NCI-H187 (cell line): Measurements from ENCODE around the gene SMYD1.
"Not testable (repeated sequence)": the region's sequence is repeated elsewhere in the genome, so short reads cannot be mapped to it uniquely, and the experiment has no call there.

ENCODE experiments used
- DNase-seq, 2 experiments: peaks; one replicate each; lab custom pipeline; 2025; lab: John Stamatoyannopoulos, UW

Gene SMYD1

DNA sequence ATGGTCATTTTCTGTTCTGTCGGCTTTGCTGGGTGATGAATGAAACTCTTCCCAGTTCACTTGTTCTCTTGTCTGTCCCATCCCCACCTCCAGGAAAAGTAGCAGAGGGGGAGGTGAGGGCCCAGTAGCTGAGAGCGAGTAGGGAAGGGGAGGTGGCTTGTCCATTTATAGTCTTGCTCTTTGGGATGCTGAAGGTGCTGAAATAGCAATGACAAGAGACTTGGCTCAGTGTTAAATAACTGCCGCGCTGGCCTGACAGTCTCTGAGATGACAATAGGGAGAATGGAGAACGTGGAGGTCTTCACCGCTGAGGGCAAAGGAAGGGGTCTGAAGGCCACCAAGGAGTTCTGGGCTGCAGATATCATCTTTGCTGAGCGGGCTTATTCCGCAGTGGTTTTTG lies at the start of gene SMYD1:
Gene SMYD1 (plus strand): TSS at position 228 of the 400 bp plus-strand sequence. CDS start 40 bp downstream, at position 268.
- DNase-seq: no peak

DNA sequence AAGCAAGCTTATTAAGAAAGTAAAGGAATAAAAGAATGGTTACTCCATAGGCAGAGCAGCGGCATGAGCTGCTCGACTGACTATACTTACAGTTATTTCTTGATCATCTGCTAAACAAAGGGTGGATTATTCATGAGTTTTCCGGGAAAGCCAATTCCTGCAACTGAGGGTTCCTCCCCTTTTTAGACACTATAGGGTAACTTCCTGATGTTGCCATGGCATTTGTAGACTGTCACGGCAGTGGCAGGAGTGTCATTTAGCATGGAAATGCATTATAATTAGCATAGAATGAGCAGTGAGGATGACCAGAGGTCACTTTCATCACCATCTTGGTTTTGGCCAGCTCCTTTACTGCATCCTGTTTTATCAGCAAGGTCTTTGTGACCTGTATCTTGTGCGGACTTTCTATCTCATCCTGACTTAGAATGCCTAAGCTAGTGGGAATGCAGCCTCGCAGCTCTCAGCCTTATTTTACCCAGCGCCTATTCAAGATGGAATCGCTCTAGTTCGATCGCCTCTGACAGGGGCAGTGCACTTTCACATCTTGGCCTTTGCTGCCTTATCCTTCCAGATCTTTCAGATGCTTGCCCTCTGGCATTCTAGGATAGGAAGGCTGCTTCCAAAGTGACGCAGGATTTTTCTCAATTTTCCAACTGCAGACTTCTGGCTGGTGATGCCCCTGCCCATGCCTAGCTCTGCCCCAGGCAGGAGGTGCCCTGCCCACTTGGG lies 49.4 kb upstream of the SMYD1 start:
- not testable (repeated sequence) for DNase-seq

DNA sequence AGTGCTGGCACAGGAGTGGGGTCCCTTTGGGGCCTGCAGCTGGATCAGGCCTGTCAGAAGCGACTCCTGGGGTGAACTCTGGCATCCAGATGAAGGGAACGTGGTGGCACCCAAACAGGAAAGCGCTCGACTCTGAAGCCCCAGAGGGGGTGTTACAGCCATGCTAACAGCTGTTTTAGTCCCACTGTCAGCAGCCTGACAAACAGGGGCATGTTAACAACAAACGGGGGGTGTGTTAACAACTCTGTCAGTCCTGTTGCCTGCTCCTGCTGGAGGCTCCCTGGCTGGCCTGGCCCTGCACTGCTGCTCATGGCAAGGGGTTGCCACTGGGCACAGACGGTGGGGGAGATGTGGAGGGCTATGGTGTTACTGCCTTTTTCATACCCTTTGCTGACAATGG lies 48.7 kb upstream of the SMYD1 start:
- no peak for DNase-seq

DNA sequence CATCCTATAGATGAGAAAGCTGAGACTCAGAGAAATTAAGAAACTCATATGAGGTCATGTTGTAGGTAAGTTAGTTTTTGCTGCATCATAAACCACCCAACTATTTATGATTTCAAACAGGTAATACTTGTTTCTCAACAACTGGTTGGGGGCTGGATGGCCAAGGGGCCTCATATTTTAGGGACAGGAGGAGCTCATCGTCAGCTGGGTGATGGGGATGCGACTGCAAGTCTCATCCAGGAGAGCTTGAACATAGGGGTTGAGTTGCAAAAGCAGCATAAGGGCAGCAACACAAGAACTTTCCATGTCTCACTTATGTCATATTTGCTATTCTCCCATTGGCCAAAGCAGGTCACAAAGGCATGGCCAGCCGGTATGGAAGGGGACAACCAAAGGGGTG lies 47.6 kb upstream of the SMYD1 start:
- no peak for DNase-seq

DNA sequence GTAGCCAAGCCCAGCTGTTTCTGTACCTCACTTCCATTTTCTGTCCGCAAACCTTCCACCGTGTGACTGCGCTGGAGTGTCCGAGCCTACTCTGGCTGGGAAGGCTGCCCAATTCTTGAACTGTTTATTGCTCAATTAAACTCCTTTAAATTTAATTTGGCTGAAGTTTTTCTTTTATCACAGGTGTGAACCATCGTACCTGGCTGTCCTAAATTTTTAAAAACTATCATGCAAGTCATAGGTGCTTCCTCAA lies 45.0 kb upstream of the SMYD1 start:
- no peak for DNase-seq

DNA sequence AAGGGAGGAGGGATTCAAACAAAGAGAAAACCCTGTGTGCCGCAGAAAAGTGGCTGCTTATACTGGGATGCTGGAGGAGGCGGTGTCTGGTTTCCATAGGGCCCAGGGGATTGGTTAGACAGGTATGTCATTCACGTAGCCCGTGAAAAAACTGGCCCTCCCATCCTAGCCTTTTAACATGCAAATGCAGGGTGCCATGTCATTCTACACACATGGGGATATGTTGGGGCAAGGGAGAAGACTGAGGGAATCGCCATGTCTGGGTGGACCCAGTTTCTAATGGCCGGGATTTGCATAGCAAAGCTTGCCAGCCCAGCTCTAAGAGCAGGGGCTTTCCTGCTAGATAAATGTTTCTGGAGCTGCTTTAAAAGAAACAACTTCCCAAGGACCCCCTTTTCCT lies 43.1 kb upstream of the SMYD1 start:
- DNase-seq: no peak

DNA sequence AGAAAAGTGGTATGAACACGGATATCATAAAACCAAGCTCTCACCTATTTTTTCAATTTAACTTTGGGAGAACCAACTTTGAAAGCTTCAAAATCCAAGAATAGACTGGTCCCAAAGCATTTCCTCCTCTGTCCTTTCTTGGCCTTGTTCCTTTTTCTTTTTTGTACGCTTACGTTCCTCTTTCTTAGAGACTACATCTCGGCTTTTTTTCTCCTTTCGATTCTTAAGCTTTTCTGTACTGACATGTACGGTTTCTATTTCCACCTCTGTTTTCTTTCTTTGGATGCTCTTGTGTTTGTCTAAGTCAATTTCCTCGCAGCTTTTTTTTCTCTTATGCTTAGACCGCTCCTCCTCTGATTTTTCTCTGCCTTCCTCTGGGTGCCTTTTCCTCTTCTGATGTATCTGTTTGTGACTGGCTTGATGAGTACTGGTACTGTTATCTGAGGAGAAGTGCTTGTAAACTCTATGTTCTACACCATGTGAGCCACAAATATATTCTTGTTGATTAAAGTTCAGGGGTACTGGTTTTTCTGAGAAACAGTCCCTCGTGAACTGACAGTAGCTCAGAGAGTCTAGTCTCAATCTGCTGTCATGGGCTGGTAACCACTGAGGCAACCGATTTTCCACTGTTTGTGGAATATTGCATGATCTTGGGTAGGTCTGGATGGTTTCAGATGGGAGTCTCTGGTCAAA lies 39.8 kb upstream of the SMYD1 start:
- no peak for DNase-seq

DNA sequence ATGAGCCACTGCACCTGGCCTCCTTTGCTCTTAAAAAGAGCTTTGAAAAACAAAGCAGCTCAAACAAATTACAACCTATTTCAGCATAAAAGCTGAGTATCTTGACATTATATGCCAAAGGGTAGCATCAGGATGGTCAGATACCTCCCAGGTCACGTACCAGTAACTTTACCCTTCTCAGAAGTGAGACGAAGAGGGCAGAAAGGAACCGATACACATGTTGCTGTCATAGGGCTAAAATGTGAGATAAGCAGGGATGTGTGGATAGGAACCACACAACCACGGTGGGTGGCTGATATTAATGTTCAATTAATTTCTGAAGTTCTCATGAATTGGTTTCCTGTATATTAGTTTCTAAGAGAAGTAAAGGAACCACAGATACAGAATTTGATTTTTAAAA lies 38.7 kb upstream of the SMYD1 start:
- no peak for DNase-seq

DNA sequence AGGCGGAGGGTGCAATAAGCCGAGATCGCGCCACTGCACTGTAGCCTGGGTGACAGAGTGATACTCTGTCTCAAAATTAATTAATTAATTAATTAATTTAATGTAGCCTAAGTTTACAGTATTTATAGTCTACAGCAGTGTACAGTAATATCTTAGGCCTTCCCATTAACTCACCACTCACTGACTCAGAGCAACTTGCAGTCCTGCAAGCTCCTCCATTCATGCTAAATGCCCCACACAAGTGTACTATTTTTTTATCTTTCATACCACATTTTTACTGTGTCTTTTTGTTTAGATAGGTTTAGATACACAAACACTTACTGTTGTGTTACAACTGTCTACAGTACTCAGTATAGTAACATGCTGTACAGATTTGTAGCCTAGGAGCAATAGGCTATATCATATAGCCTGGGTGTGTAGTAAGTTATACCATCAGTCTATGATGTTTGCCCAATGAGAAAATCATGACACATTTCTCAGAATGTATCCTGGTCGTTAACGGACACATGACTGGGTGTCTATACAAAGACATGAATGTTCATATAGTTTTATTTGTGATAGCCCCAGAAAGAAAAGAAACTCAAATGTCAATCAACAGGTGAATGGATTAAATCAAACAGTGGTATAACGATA lies 35.4 kb upstream of the SMYD1 start:
- no peak for DNase-seq

DNA sequence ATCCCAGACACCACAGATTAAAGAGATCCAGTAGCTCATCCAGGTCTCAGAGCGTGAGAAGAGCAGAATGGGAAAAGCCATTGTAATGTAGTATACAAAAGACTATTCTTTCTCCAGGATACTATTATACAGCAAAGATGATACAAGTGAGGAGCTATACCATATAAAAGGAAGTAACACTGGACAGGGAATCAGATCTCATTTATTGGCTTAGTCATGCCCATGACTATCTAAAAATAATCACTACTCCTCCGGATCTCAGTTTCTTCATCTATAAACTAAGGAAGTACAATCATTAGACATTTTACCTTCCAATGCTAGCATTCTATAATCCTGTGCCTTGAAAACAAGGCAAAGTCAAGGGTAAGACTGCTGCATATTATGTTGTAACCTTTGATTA lies 31.4 kb upstream of the SMYD1 start:
- no peak for DNase-seq

DNA sequence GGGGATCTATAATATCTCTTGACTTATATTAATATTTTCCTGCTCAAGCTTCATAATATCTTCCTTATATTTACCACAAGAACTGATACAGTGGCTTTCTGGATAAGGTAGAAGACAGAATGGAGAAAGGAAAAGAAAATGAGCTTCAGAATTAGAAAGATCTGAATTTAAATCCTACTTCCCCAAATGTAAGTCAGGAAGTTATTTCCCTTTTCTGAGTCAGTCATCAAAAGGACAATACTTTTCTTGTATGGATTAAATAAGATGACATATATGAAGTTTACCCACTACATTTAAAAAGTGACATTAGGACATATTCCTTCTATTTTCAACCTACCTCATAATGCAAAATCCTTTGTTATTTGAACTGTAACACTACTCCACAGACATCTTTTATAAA lies 31.0 kb upstream of the SMYD1 start:
- DNase-seq: no peak

DNA sequence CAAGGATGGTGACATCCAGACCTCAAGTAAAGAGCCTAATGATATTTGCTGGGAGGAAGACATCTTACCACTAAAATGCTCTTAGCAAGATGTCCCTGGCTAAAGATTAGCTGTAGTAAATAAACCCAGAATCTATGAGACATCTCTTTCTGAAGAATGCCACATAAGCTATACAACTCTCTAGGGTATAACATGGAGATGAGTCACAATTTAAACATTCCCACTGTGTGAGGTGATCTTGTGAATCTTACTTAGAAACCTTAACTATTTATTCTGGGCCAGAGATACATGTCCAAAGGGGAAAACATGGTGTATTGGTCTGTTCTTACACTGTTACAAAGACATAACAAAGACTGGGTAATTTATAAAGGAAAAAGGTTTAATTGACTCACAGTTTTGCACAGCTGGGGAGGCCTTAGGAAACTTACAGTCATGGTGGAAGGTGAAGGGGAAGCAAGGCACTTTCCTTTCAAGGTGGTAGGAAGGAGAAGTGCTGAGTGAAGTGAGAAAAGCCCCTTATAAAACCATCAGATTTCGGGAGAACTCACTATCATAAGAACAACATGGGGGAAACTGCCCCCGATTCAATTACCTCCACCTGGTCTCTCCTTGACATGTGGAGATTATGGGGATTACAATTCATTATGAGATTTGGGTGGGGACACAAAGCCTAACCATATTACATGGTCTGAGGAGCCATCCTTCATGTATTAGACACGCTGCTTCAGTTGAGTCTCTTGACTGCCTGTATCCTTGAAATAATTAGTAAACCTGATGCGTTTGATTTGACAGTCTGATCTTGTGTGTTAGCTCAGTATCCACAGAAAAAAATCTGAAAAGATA lies 29.1 kb upstream of the SMYD1 start:
- DNase-seq: no peak

DNA sequence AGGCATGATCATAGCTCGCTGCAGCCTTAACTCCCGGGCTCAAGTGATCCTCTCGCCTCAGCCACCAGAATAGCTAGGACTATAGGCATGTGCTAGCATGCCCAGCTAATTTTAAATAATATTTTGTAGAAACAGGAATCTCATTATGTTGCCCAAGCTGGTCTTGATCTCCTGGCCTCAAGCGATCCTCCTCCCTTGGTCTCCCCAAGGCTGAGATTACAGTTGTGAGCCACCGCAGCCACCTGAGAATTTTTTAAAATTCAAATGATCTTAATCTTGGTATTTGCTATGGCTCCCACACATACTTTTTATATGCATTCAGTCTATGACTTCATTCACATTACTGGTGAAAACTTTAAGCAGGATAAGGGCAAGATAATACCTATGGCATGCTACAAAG lies 25.1 kb upstream of the SMYD1 start:
- DNase-seq: no peak

DNA sequence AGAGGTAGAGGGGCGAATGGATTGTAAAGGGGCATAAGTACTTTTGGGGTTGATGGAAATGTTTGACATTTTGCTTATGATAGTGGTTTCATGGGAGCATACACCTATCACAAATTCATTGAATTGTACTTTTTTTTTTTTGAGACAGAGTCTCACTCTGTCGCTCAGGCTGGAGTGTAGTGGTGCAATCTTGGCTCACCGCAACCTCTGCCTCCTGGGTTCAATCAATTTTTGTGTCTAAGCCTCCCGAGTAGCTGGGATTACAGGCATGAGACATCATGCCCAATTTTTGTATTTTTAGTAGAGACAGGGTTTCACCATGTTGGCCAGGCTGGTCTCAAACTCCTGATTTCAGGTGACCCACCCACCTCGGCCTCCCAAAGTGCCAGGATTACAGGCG lies 22.1 kb upstream of the SMYD1 start:
- not testable (repeated sequence) for DNase-seq

DNA sequence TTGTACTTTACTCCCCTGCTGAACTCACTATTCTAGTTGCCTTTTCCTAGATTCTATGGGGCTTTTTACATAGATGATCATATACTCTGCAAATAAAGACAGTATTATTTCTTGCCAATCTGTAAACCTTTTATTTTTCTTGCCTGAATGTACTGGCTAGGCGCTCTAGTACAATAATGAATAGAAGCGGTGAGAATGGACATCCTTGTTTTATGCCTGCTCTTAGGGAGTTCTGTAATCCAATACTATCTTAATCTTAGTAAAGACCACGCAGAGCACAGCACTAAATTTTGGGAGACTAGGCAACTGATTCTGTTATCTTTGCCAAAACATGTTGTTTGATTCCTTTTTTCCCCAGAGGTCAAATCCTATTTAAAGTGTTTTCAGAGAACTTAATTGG lies 19.1 kb upstream of the SMYD1 start:
- no peak for DNase-seq

DNA sequence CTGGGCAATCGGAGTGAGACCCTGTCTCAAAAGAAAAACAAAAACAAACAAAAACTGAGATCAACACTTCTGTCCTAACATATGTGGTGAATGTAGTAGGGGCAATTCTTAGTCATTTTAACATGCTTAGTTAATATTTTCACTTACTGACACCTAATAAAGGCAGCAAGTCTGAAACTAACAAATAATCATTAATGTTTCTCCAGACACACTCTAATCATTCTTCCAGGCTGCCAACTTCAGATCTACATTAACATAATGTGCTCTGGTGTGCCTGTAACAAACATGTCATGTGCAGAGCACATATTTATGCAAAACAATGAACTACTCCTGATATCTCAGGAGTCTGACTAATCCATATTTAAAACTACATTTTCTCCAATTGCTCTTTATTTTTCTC lies 18.0 kb upstream of the SMYD1 start:
- DNase-seq: no peak

DNA sequence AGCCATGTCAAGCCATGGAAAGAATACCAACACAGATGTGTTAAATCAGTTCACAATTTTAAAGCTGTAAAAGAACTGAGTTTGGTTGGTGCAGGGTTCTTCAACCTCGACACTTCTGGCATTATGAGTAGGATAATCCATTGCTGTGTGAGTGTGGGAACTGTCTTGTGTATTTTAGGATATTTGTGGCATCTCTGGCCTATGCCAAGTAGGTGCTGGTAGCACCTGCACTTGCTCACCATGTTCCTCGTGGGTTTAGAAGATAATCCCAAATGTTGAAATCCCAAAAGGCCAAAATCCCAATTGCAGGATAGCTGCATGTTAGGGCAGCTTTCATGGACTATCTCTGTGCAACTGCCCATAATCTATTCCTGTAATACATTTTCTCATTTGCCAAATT lies 15.8 kb upstream of the SMYD1 start:
- DNase-seq: no peak

DNA sequence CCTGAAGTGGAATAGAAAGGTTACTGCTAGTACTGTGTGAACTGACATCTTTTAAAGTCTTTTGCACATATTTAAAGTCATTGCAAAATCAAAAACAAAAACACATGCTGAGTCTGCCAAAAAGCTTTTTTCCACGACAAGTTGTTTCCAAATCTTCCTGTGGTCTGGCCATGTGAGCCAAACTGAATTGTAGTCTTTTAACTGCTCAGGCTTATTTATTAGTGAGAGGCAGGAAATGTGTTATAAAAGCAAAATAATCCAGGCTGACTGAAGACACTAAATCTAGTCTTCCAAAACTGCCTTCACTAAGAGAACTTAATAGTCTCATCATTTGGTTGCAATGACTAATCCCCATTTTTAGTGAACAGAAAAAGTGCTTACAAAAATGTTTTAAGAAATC lies 14.3 kb upstream of the SMYD1 start:
- no peak for DNase-seq

DNA sequence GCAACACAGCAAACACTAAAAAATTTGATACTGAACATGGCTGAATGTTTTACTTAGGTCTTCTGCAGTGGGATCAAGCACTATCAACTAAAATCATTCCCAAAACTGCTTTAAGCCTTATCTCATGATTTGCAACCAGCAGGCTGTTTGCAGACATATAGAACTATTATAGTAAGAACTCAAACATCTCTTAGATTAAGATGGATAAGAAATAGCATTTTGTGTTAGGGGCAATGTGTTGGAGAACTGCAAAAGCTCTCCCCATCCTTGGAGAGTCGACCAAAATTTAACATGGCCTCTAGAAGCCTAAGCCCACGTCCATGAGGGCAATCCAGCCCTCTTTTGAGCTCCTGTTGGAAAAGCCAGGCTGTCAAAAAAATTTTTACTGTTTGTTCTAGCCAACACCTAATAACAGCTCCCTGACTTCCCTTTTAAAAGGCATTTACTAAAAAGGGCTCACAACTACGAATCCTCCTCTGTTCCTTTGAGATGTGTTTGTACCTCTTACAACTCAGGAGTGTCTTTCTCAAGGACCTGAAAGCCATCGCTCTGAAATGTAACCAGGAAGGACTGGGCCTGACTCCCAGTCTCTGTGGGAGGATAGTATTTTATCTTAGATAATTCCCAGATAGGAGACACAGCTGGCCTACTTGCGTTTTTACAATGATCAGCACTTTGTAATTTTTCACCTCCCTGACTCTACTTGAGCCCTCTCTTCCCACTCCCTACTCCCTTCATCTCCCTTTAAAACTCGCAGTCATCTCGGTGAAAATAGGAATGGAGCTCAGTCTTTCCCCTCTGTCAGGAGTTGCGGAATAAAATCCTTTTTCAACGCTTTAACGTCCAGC lies 13.5 kb upstream of the SMYD1 start:
- DNase-seq: no peak

DNA sequence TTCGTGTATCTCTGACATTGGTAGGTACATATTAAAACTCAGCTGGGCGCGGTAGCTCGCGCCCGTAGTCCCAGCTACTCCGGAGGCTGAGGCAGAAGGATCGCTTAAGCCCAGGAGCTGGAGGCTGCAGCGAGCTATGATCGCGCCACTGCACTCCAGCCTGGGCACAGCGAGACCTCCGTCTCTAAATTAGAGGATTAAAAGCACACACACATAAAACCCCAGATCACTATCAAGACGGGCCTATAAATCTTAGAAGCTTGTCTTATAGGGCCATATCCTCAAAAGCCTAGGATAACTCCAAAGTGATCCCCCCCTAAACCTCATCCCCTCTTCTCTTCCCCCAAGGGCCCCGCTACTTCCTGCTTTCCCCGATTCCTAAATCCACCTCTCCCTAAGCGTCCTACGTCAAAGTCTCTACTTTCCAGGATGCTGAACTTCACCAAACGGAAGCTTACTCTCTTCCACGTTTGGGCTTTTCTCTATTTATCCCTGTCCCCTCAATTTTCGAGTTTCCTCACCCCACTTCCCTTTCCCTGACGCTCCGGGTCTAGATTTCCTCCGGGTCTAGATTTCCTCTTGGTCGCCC lies 12.7 kb upstream of the SMYD1 start:
- no peak for DNase-seq

DNA sequence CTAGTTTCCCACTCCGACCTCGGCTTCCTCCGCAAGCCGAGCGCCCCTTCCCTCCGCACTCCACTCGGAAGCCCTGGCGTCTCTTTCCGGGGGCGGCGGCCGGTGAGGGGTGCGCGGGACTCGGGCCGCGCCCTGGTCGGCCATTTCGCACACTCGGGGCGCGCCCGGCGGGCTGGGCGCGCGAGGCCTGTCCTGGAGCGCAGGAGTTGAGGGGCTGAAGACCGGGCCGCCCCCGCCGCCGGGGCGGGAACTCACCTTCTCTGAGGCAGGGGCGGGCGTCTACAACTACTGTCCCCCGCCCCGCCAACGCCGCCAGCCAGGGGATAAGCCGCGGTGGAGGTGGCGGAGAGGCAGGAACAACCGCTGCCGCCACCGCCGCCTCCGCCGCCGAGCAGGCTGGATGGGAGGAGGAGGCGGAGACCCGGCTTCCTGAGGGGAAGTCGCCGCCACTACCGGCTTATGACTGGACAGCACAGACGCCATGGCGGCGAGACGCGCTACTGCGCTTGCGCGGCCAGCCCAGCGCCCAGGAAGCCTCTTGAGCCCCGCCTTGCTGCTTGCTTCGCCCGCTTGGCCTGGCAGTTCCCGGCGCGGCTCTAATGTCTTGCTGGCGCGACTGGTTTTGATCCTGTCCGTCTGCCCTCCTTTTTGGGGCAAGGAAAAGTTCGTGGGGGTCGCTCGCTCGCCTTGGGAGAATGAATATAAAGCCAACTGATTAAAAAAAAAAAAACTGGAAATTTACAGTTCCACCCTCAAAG lies 12.1 kb upstream of the SMYD1 start, which contains the start of gene KRCC1:
Gene KRCC1 (minus strand): TSS at position 413 of the 758 bp plus-strand sequence. CDS start 27,220 bp downstream, outside the sequence.
- peak; percentile 89 to 92 for DNase-seq
